Heart left ventricle (tissue), 16 donors: ENCODE results near the gene GNAQ. TPM values are rescaled to one million over a fixed set of nuclear protein-coding genes. Genes with fewer than 3 reads are reported as not detected.
A peak's percentile ranks its signal among the peaks of the same experiment; 100 is the strongest.

Experiments used
- ATAC-seq, 4 donors: fragments of 200-7000 bp; cut with Tn5 transposase; one replicate each; pipeline ENCODE4 v1.9.1; 2020 to 2022; ENCODE audit warnings: moderate library complexity in 4 of 4, mild to moderate bottlenecking in 3 of 4, moderate number of reproducible peaks in 1 of 4
- DNase-seq, 5 donors: peaks; one replicate each; pipeline ENCODE4 v3.0.0-alpha.2; 2020
- H3K27ac ChIP-seq, 12 donors: fragments of 200-600 bp; sonication (generic) in 4 of 12; one replicate each; pipeline versions ENCODE4 v1.5.0 to v1.8.0; 2016 to 2022; ENCODE audit warnings: mild to moderate bottlenecking in 2 of 12
- H3K27me3 ChIP-seq, 9 donors: fragments of 200-600 bp; sonication (generic) in 2 of 9; one replicate each; pipeline versions ENCODE4 v1.5.1 to v1.8.0; 2016 to 2022; ENCODE audit warnings: mild to moderate bottlenecking in 3 of 9
- H3K36me3 ChIP-seq, 9 donors: fragments of 200-600 bp; sonication (generic) in 2 of 9; one replicate each; pipeline versions ENCODE4 v1.5.0 to v1.8.0; 2018 to 2022; ENCODE audit warnings: mild to moderate bottlenecking in 2 of 9
- H3K4me1 ChIP-seq, 12 donors: fragments of 200-600 bp; sonication (generic) in 4 of 12; one replicate each; pipeline versions ENCODE4 v1.5.0 to v1.8.0; 2016 to 2022; ENCODE audit warnings: mild to moderate bottlenecking in 3 of 12
- H3K4me3 ChIP-seq, 12 donors: fragments of 200-600 bp; sonication (generic) in 4 of 12; one replicate each; pipeline versions ENCODE4 v1.5.0 to v1.8.0; 2017 to 2022; ENCODE audit warnings: mild to moderate bottlenecking in 9 of 12, moderate library complexity in 4 of 12
- H3K9me3 ChIP-seq, 12 donors: fragments of 200-600 bp; sonication (generic) in 4 of 12; one replicate each; pipeline versions ENCODE4 v1.5.0 to v1.8.0; 2016 to 2022; ENCODE audit warnings: mild to moderate bottlenecking in 1 of 12
- CTCF ChIP-seq, 12 donors: fragments of 200-600 bp; sonication (generic) in 4 of 12; IDR thresholded peaks; one replicate each; pipeline versions ENCODE4 v1.5.0 to v1.8.0; 2018 to 2022; ENCODE audit warnings: antibody characterized with exemption in 12 of 12, mild to moderate bottlenecking in 5 of 12
- POLR2A ChIP-seq, 2 donors: fragments of 450-650 bp; IDR thresholded peaks; one replicate each; pipeline ENCODE4 v1.6.1; 2017; ENCODE audit warnings: antibody characterized with exemption in 2 of 2, mild to moderate bottlenecking in 2 of 2, moderate library complexity in 2 of 2
- WGBS, 4 donors: extraction: QIAGEN DNeasy Blood & Tissue Kit in 2 of 4; methylation state at CpG; one replicate each; pipeline versions ENCODE4 v1.1.5 to v1.1.7; 2013 to 2018; 5-methylcytosine and 5-hydroxymethylcytosine counted together
- intact Hi-C, 10 donors: fragments of 100-400 bp; cut with DNase I; formaldehyde crosslinking; loops; one replicate each; pipeline versions ENCODE4 v1.11.1 to v1.14.2; 2022
- polyA plus RNA-seq, 2 donors: library from polyadenylated mRNA; stranded (reverse); fragments of 200-250 nt; gene quantifications; one replicate each; pipeline ENCODE4 v1.2.3, GENCODE V29; 2013
- total RNA-seq, 9 donors: library from RNA; depleted of rRNA in 2 of 9; stranded (reverse); fragments of >200 nt in 2 of 9; fragmentation: NEBNext Ultra II Directional in 3 of 9; extraction: Animal tissue kit (Norgen Biotek cat#: 25700) in 3 of 9; gene quantifications; one replicate each; pipeline versions ENCODE4 v1.1.0 to v1.2.4, GENCODE V29; 2016 to 2023
- donor health status: ischemic (EF 13 %, LVEDD 7.1; RV severe dilation, severe dysfunction).
- donor health status: healthy with polysubstance abuse.
- donor health status: DM: no; HTN: yes; CAD: no.
- donor health status: DM: no; HTN: no; CAD: no.
- donor health status: ischemic (EF 25% LVEDD 6.9; RV normal size, moderate dysfunction).
- donor health status: ischemic (EF 25% LVEDD 5.7; RV mildly dilated, moderate dysfunction).
- donor health status: healthy.
- donor health status: DM: yes; HTN: yes; CAD: no.
- donor health status: ischemic (EF 35%, LVEDD 5.7; RV mildly dilated, moderate dysfunction).
- donor health status: nonischemic (EF 11% LVEDD 7.7; RV severe dilation, severe dysfunction).
- donor health status: DM: yes; HTN: yes; CAD: no.
- donor health status: PGD.
- donor health status: ischemic (EF 29% LVEDD 5.4; RV normal size, mild dysfunction).
- donor health status: nonischemic (EF 23%, LVEDD 6.1; RV moderate dilation, normal function).

Gene GNAQ
- total and polyA plus RNA-seq, 11 donors: 4.8 to 34.1 (median 11.3) TPM

DNA sequence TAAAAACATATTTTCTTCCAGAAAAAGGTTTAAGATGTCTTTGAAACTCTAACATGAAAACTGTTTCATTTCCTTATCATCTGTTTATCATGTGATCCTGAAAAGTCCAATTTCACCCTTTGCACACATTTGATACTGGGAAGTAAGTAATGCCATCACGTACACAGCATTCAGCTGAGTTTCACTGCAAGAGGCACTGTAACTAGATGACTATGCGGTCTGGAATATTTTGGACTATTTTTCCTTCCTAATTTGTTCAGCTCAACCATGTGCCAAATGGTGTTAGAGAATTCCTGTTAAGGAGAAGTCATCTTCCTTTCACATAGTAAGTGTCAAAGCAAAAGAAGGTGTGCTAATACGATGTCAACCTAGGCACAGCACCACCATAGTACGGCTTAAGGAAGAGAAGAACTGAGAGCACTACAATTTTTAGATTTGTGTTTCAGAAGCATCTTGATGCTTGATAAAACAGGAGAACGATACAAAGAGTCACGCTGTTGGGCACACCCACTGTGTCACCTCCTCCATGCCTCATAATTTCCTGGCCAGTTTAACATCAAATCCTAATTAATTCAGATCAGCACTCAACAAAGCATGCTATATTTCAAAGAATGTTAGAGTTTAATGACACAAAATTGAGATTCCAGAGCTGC is 77.5 kb downstream of the GNAQ start:
- Histone ChIP-seq H3K36me3 (no peaks in the 10 kb centered on the region), H3K27ac (peak overlapping the region in 7 of 12 donors; percentile 6 to 64 (median 8)), H3K9me3 (no peaks in the 10 kb centered on the region), H3K4me1 (peaks cover 0 to 84% (median 37%) of the 10 kb centered on the region in 12 donors), H3K4me3 (no peak overlapping the region), H3K27me3 (no peaks in the 10 kb centered on the region)
- TF ChIP-seq CTCF (IDR thresholded peaks at IDR 0.05) (no peak), POLR2A (IDR thresholded peaks at IDR 0.05) (no peak)
- ATAC-seq (peak in 2 of 4 donors; percentile 33 to 45), DNase-seq (no peak)
- 63 to 71% (median 64%) methylated on average over 6 of the region's 6 CpGs for WGBS, 4 donors
- intact Hi-C loops: loop anchor here in 1 of 10 donors (10.0 kb wide), 1 partner anchor 109 kb away; no protein-coding TSS in a partner anchor

- no peaks in the 10 kb centered on the region for H3K9me3 ChIP-seq
- DNase-seq (no peak), ATAC-seq (no peak)
- no peaks in the 10 kb centered on the region for H3K27me3 ChIP-seq
- H3K4me1 ChIP-seq: peaks cover 0 to 84% (median 41%) of the 10 kb centered on the region in 12 donors
- H3K36me3 ChIP-seq: no peaks in the 10 kb centered on the region
- intact Hi-C loops: loop anchor here in 1 of 10 donors (10.0 kb wide), 1 partner anchor 109 kb away; no protein-coding TSS in a partner anchor
- H3K27ac ChIP-seq: peak overlapping the region in 8 of 12 donors; percentile 3 to 64 (median 26)
- no peak for TF ChIP-seq CTCF (IDR thresholded peaks at IDR 0.05)
- no peak overlapping the region for H3K4me3 ChIP-seq
Measured at GRCh38 chr9:77953590-77953989, 78.0 kb downstream of the GNAQ start.

- Histone ChIP-seq H3K4me3 (peak overlapping the region in 1 of 12 donors; percentile 7), H3K9me3 (no peaks in the 10 kb centered on the region), H3K4me1 (peaks cover 0 to 84% (median 41%) of the 10 kb centered on the region in 12 donors), H3K27me3 (no peaks in the 10 kb centered on the region), H3K27ac (peak overlapping the region in 9 of 12 donors; percentile 1 to 64 (median 23)), H3K36me3 (no peaks in the 10 kb centered on the region)
- TF ChIP-seq POLR2A (IDR thresholded peaks at IDR 0.05) (no peak), CTCF (IDR thresholded peaks at IDR 0.05) (no peak)
- DNase-seq (no peak), ATAC-seq (peak; percentile 16 to 65 (median 52))
- intact Hi-C loops: loop anchor here in 1 of 10 donors (10.0 kb wide), 1 partner anchor 108 kb away; no protein-coding TSS in a partner anchor
- 22 to 58% (median 51%) methylated on average over 2 of the region's 2 CpGs for WGBS, 4 donors
Measured at GRCh38 chr9:77952635-77953328, 78.8 kb downstream of the GNAQ start.

GRCh38 chr9:77951369-77951768 is 80.2 kb downstream of the GNAQ start:
- no peak for DNase-seq
- TF ChIP-seq POLR2A (IDR thresholded peaks at IDR 0.05) (no peak), CTCF (IDR thresholded peaks at IDR 0.05) (no peak)
- no peaks in the 10 kb centered on the region for H3K36me3 ChIP-seq
- ATAC-seq: no peak
- intact Hi-C loops: loop anchor here in 1 of 10 donors (10.0 kb wide), 1 partner anchor 107 kb away; no protein-coding TSS in a partner anchor
- no peak overlapping the region for H3K4me3 ChIP-seq
- WGBS, 4 donors: 81 to 100% (median 99%) methylated on average over 1 of the region's 1 CpG
- H3K4me1 ChIP-seq: peaks cover 3 to 88% (median 54%) of the 10 kb centered on the region in 12 donors
- no peaks in the 10 kb centered on the region for H3K27me3 ChIP-seq
- no peaks in the 10 kb centered on the region for H3K9me3 ChIP-seq
- H3K27ac ChIP-seq: peak overlapping the region in 3 of 12 donors; percentile 7 to 28 (median 23)
